22Rv1 (cell line): ENCODE measurements around the gene RGS3.

Source experiments
- H3K27ac ChIP-seq: fragments of 450-650 bp; 2 replicates; pipeline ENCODE4 v1.5.1; 2017
- CTCF ChIP-seq: fragments of 450-650 bp; IDR thresholded peaks from 2 replicates; pipeline ENCODE4 v1.5.1; 2017; ENCODE audit warnings: mild to moderate bottlenecking
- ZFX ChIP-seq: fragments of 450-650 bp; IDR thresholded peaks from 2 replicates; pipeline ENCODE4 v1.6.1; 2017; ENCODE audit warnings: antibody characterized with exemption, borderline replicate concordance

RGS3 gene

GRCh38 chr9:113596616-113597320 lies 133.2 kb downstream of the RGS3 start:
- no peak overlapping the region for H3K27ac ChIP-seq
- TF ChIP-seq ZFX, result no peak

- H3K27ac ChIP-seq, result no peak overlapping the region
- TF ChIP-seq ZFX, result no peak
- TF ChIP-seq CTCF, result no peak
Observed at GRCh38 chr9:113597390-113598241, 134.1 kb downstream of the RGS3 start.

GRCh38 chr9:113598451-113598850 lies 134.9 kb downstream of the RGS3 start:
- no peak overlapping the region for H3K27ac ChIP-seq
- no peak for TF ChIP-seq ZFX

GRCh38 chr9:113598883-113599282 lies 135.4 kb downstream of the RGS3 start:
- no peak overlapping the region for H3K27ac ChIP-seq
- TF ChIP-seq ZFX, result no peak

- TF ChIP-seq CTCF (no peak), ZFX (no peak)
- H3K27ac ChIP-seq, result no peak overlapping the region
Observed at GRCh38 chr9:113599646-113600022, 136.1 kb downstream of the RGS3 start.

GRCh38 chr9:113600023-113600823 lies 136.7 kb downstream of the RGS3 start:
- H3K27ac ChIP-seq, result no peak overlapping the region
- TF ChIP-seq ZFX (no peak), CTCF (no peak)

GRCh38 chr9:113600871-113601614 lies 137.5 kb downstream of the RGS3 start:
- no peak overlapping the region for H3K27ac ChIP-seq
- TF ChIP-seq CTCF, result no peak
- no peak for TF ChIP-seq ZFX

GRCh38 chr9:113601656-113602055 lies 138.1 kb downstream of the RGS3 start:
- no peak overlapping the region for H3K27ac ChIP-seq
- TF ChIP-seq ZFX (no peak), CTCF (no peak)
